ENCODE measurements around the gene CDH24. TPM values are rescaled to one million over a fixed set of nuclear protein-coding genes. Genes with fewer than 3 reads are reported as not detected.

Gene CDH24
- total and polyA plus RNA-seq, 2 of the 8 experiments (the other 6 are each of a cell fraction or from before 2014, with no cell fraction given) = 18.1 to 27.6 TPM

GRCh38 chr14:23020143-23021128 lies 36.9 kb downstream of the CDH24 start:
- no peak overlapping the region for H2AK5ac ChIP-seq (ENCODE audit: low read depth, low read length)
- H2AFZ ChIP-seq (ENCODE audit: low read length) = no peak overlapping the region
- H4K5ac ChIP-seq (ENCODE audit: insufficient read length, low read depth, low read length) = no peak overlapping the region
- H3K27me3 ChIP-seq (replicated peaks in 1 of 4; ENCODE audit: control insufficient read depth in 3 of 4, extremely low read depth in 1 of 4, insufficient read depth in 3 of 4, low read length in 3 of 4) = no peaks in the 10 kb centered on the region
- H3K27ac ChIP-seq (ENCODE audit: low read depth, low read length) = no peak overlapping the region
- H3K79me2 ChIP-seq (ENCODE audit: control insufficient read depth in 1 of 2, insufficient read depth in 2 of 2, low read length in 2 of 2) = no peaks in the 10 kb centered on the region
- WGBS, 2 experiments (ENCODE audit: extremely low coverage in 1 of 2, insufficient coverage in 1 of 2, insufficient read length in 1 of 2, insufficient replicate concordance in 2 of 2, low coverage in 1 of 2, low lambda C conversion rate in 2 of 2, missing lambda C conversion rate in 1 of 2) = 93% methylated on average over 7 of the region's 7 CpGs; no CpG with 5 or more reads in 1 of the 2 experiments
- no peak overlapping the region for H4K91ac ChIP-seq (replicated peaks; ENCODE audit: insufficient read length, low read length)
- H3K9ac ChIP-seq (replicated peaks in 1 of 4; ENCODE audit: extremely low read depth in 1 of 4, low read depth in 3 of 4, low read length in 3 of 4) = no peak overlapping the region; a peak in 1 of 7 replicates
- H3K9me3 ChIP-seq (ENCODE audit: insufficient read depth in 2 of 2, low read depth in 1 of 2, low read length in 1 of 2) = no peaks in the 10 kb centered on the region
- ChIA-PET CTCF (ENCODE audit: partially characterized antibody) (interaction anchor here (0.7 to 11.9 kb wide), 11 partner anchors 17 to 61 kb away, joined by 3 to 103 read pairs (median 3); partner anchors contain the start of gene AJUBA), POLR2A (ENCODE audit: partially characterized antibody) (interaction anchor here (0.7 to 11.2 kb wide), 8 partner anchors 9 to 38 kb away, joined by 3 to 99 read pairs (median 4); partner anchors contain the start of genes AJUBA and PSMB5)
- no peaks in the 10 kb centered on the region; the same call in 1 of the 2 replicates for H3K23me2 ChIP-seq (ENCODE audit: low read depth, low read length)
- FAIRE-seq = no peak
- H2BK120ac ChIP-seq (replicated peaks; ENCODE audit: low read depth, low read length) = no peak overlapping the region
- DNase-seq (ENCODE audit: low read depth in 1 of 2, low spot score in 2 of 2) = no peak
- no peak overlapping the region for H2BK20ac ChIP-seq (ENCODE audit: low read length)
- no peak overlapping the region for H2BK15ac ChIP-seq (ENCODE audit: low read length)
- no peak overlapping the region for H3K18ac ChIP-seq (ENCODE audit: extremely low read depth, low read length)
- H2BK12ac ChIP-seq (ENCODE audit: low read depth, low read length) = no peak overlapping the region
- no peak overlapping the region for H3K4ac ChIP-seq (replicated peaks; ENCODE audit: insufficient read length, low read depth, low read length)
- peaks cover 0 to 2% of the 10 kb centered on the region in 2 experiments for H4K20me1 ChIP-seq (replicated peaks in 1 of 2; ENCODE audit: control insufficient read depth in 1 of 2, insufficient read depth in 2 of 2, low read length in 2 of 2)
- H3K36me3 ChIP-seq (ENCODE audit: control insufficient read depth in 2 of 4, insufficient read depth in 4 of 4, low read length in 3 of 4) = peaks cover 0 to 7% (median under 1%) of the 10 kb centered on the region in 4 experiments; a peak in 5 of 8 replicates
- no peak overlapping the region for H3K14ac ChIP-seq (ENCODE audit: insufficient read length)
- no peak overlapping the region for H3K56ac ChIP-seq (replicated peaks; ENCODE audit: insufficient read length, low read depth, low read length)
- H4K8ac ChIP-seq (ENCODE audit: extremely low read depth, insufficient read depth, low read length) = no peak overlapping the region
- peaks cover 0 to 3% (median under 1%) of the 10 kb centered on the region in 4 experiments; a peak in 1 of 7 replicates for H3K4me1 ChIP-seq (replicated peaks in 1 of 4; ENCODE audit: control insufficient read depth in 3 of 4, insufficient read depth in 4 of 4, low read length in 3 of 4)
- H2BK5ac ChIP-seq (ENCODE audit: low read depth, low read length) = no peak overlapping the region
- H3K4me3 ChIP-seq (ENCODE audit: extremely low read depth in 1 of 4, insufficient read depth in 2 of 4, low read depth in 3 of 4, low read length in 4 of 4) = no peak overlapping the region
- H3K23ac ChIP-seq (ENCODE audit: insufficient read length) = no peak overlapping the region
- H3K79me1 ChIP-seq (ENCODE audit: low read depth, low read length) = no peaks in the 10 kb centered on the region
- no peak overlapping the region for H3K4me2 ChIP-seq (ENCODE audit: insufficient read depth in 1 of 2, low read depth in 2 of 2, low read length in 2 of 2)
- no peak for TF ChIP-seq EGR1 (IDR thresholded peaks at IDR 0.05; ENCODE audit: borderline replicate concordance, low read depth, low read length)
- TF ChIP-seq CHD2 (IDR thresholded peaks at IDR 0.05; ENCODE audit: low read length) = no peak
- TF ChIP-seq HDAC2 (IDR thresholded peaks at IDR 0.05; ENCODE audit: borderline replicate concordance in 1 of 2, low read depth in 2 of 2, low read length in 2 of 2) = no peak

Measured in H1 (cell line).